Measurements from ENCODE around the gene NCOR1.

The NCOR1 gene

GRCh38 chr17:16085066-16085699, 130.2 kb downstream of the NCOR1 start:
- Histone ChIP-seq H3K4me1 (ENCODE audit: insufficient read depth, low read length) (0 out of 2 replicates have a peak, but pooled peaks cover 5% of the 10 kb centered on the region), H3K27ac (ENCODE audit: low read depth, low read length) (no peak overlapping the region), H3K36me3 (ENCODE audit: insufficient read depth, low read length) (peaks cover 66% of the 10 kb centered on the region), H3K9ac (ENCODE audit: low read depth, low read length) (no peak overlapping the region), H3K9me3 (ENCODE audit: insufficient read depth, low read depth, low read length) (peaks cover 5% of the 10 kb centered on the region; the same call in 1 of the 2 replicates), H3K27me3 (ENCODE audit: insufficient read depth, low read length) (no peaks in the 10 kb centered on the region), H3K4me3 (ENCODE audit: low read length) (no peak overlapping the region)
- WGBS, result 95% methylated on average over 1 of the region's 1 CpG

- Histone ChIP-seq H3K27me3 (ENCODE audit: insufficient read depth, low read length) (no peaks in the 10 kb centered on the region), H3K36me3 (ENCODE audit: insufficient read depth, low read length) (peaks cover 77% of the 10 kb centered on the region), H3K4me3 (ENCODE audit: low read length) (no peak overlapping the region), H3K27ac (ENCODE audit: low read depth, low read length) (no peak overlapping the region), H3K4me1 (ENCODE audit: insufficient read depth, low read length) (0 out of 2 replicates have a peak, but pooled peaks cover 5% of the 10 kb centered on the region), H3K9me3 (ENCODE audit: insufficient read depth, low read depth, low read length) (peaks cover 5% of the 10 kb centered on the region; the same call in 1 of the 2 replicates), H3K9ac (ENCODE audit: low read depth, low read length) (no peak overlapping the region)
- 100% methylated on average over 1 of the region's 3 CpGs for WGBS
These were observed 132.1 kb downstream of the NCOR1 start for GRCh38 chr17:16083223-16083622.

- H3K9me3 ChIP-seq (ENCODE audit: insufficient read depth, low read depth, low read length), result peaks cover 5% of the 10 kb centered on the region; the same call in 1 of the 2 replicates
- H3K9ac ChIP-seq (ENCODE audit: low read depth, low read length), result no peak overlapping the region
- no peaks in the 10 kb centered on the region for H3K27me3 ChIP-seq (ENCODE audit: insufficient read depth, low read length)
- H3K27ac ChIP-seq (ENCODE audit: low read depth, low read length), result no peak overlapping the region
- no peak overlapping the region for H3K4me3 ChIP-seq (ENCODE audit: low read length)
- H3K36me3 ChIP-seq (ENCODE audit: insufficient read depth, low read length), result peaks cover 81% of the 10 kb centered on the region
- H3K4me1 ChIP-seq (ENCODE audit: insufficient read depth, low read length), result 0 out of 2 replicates have a peak, but pooled peaks cover 5% of the 10 kb centered on the region
- WGBS, result 86% methylated on average over 1 of the region's 1 CpG
These were observed 133.7 kb downstream of the NCOR1 start for GRCh38 chr17:16081507-16082087.

GRCh38 chr17:16080366-16080765, 135.0 kb downstream of the NCOR1 start:
- no peak overlapping the region for H3K4me3 ChIP-seq (ENCODE audit: low read length)
- peaks cover 5% of the 10 kb centered on the region; the same call in 1 of the 2 replicates for H3K9me3 ChIP-seq (ENCODE audit: insufficient read depth, low read depth, low read length)
- H3K4me1 ChIP-seq (ENCODE audit: insufficient read depth, low read length), result 0 out of 2 replicates have a peak, but pooled peaks cover 5% of the 10 kb centered on the region
- no peak overlapping the region for H3K9ac ChIP-seq (ENCODE audit: low read depth, low read length)
- no peaks in the 10 kb centered on the region for H3K27me3 ChIP-seq (ENCODE audit: insufficient read depth, low read length)
- H3K27ac ChIP-seq (ENCODE audit: low read depth, low read length), result no peak overlapping the region
- 98% methylated on average over 4 of the region's 4 CpGs for WGBS
- peaks cover 81% of the 10 kb centered on the region for H3K36me3 ChIP-seq (ENCODE audit: insufficient read depth, low read length)

GRCh38 chr17:16075949-16076348, 139.4 kb downstream of the NCOR1 start:
- H3K4me1 ChIP-seq (ENCODE audit: insufficient read depth, low read length), result no peaks in the 10 kb centered on the region
- no peak overlapping the region for H3K27ac ChIP-seq (ENCODE audit: low read depth, low read length)
- H3K4me3 ChIP-seq (ENCODE audit: low read length), result no peak overlapping the region
- H3K36me3 ChIP-seq (ENCODE audit: insufficient read depth, low read length), result peaks cover 92% of the 10 kb centered on the region
- 94% methylated on average over 4 of the region's 5 CpGs for WGBS
- no peaks in the 10 kb centered on the region for H3K27me3 ChIP-seq (ENCODE audit: insufficient read depth, low read length)
- no peak overlapping the region for H3K9ac ChIP-seq (ENCODE audit: low read depth, low read length)
- H3K9me3 ChIP-seq (ENCODE audit: insufficient read depth, low read depth, low read length), result no peaks in the 10 kb centered on the region

- H3K9ac ChIP-seq (ENCODE audit: low read depth, low read length), result no peak overlapping the region
- H3K27ac ChIP-seq (ENCODE audit: low read depth, low read length), result no peak overlapping the region
- no peaks in the 10 kb centered on the region for H3K4me1 ChIP-seq (ENCODE audit: insufficient read depth, low read length)
- H3K27me3 ChIP-seq (ENCODE audit: insufficient read depth, low read length), result no peaks in the 10 kb centered on the region
- WGBS, result 97% methylated on average over 2 of the region's 3 CpGs
- H3K4me3 ChIP-seq (ENCODE audit: low read length), result no peak overlapping the region
- no peaks in the 10 kb centered on the region for H3K9me3 ChIP-seq (ENCODE audit: insufficient read depth, low read depth, low read length)
- peaks cover 92% of the 10 kb centered on the region for H3K36me3 ChIP-seq (ENCODE audit: insufficient read depth, low read length)
These were observed 140.9 kb downstream of the NCOR1 start for GRCh38 chr17:16074423-16074822.

- H3K36me3 ChIP-seq (ENCODE audit: insufficient read depth, low read length), result peaks cover 92% of the 10 kb centered on the region
- WGBS, result 97% methylated on average over 4 of the region's 4 CpGs
These were observed 141.5 kb downstream of the NCOR1 start for GRCh38 chr17:16073845-16074244.

GRCh38 chr17:16072031-16072430, 143.3 kb downstream of the NCOR1 start:
- Histone ChIP-seq H3K36me3 (ENCODE audit: insufficient read depth, low read length) (peaks cover 98% of the 10 kb centered on the region), H3K9me3 (ENCODE audit: insufficient read depth, low read depth, low read length) (no peaks in the 10 kb centered on the region), H3K4me3 (ENCODE audit: low read length) (no peak overlapping the region), H3K27ac (ENCODE audit: low read depth, low read length) (no peak overlapping the region), H3K27me3 (ENCODE audit: insufficient read depth, low read length) (no peaks in the 10 kb centered on the region), H3K9ac (ENCODE audit: low read depth, low read length) (no peak overlapping the region), H3K4me1 (ENCODE audit: insufficient read depth, low read length) (no peaks in the 10 kb centered on the region)
- WGBS, result 94% methylated on average over 1 of the region's 1 CpG

More at GRCh38 chr17:16073845-16074244, 141.5 kb downstream of the NCOR1 start:
- H3K4me3 ChIP-seq (ENCODE audit: low read length), result no peak overlapping the region
- H3K27me3 ChIP-seq (ENCODE audit: insufficient read depth, low read length), result no peaks in the 10 kb centered on the region
- no peaks in the 10 kb centered on the region for H3K4me1 ChIP-seq (ENCODE audit: insufficient read depth, low read length)
- H3K9me3 ChIP-seq (ENCODE audit: insufficient read depth, low read depth, low read length), result no peaks in the 10 kb centered on the region
- H3K27ac ChIP-seq (ENCODE audit: low read depth, low read length), result no peak overlapping the region
- no peak overlapping the region for H3K9ac ChIP-seq (ENCODE audit: low read depth, low read length)

- Histone ChIP-seq H3K9me3 (ENCODE audit: insufficient read depth, low read depth, low read length) (no peaks in the 10 kb centered on the region), H3K9ac (ENCODE audit: low read depth, low read length) (no peak overlapping the region), H3K27me3 (ENCODE audit: insufficient read depth, low read length) (no peaks in the 10 kb centered on the region), H3K4me3 (ENCODE audit: low read length) (no peak overlapping the region), H3K27ac (ENCODE audit: low read depth, low read length) (no peak overlapping the region), H3K4me1 (ENCODE audit: insufficient read depth, low read length) (no peaks in the 10 kb centered on the region), H3K36me3 (ENCODE audit: insufficient read depth, low read length) (peaks cover 100% of the 10 kb centered on the region)
These were observed 147.0 kb downstream of the NCOR1 start for GRCh38 chr17:16068323-16068722.

- WGBS, result 100% methylated on average over 3 of the region's 4 CpGs
- Histone ChIP-seq H3K36me3 (ENCODE audit: insufficient read depth, low read length) (peaks cover 100% of the 10 kb centered on the region), H3K9ac (ENCODE audit: low read depth, low read length) (no peak overlapping the region), H3K4me3 (ENCODE audit: low read length) (no peak overlapping the region), H3K4me1 (ENCODE audit: insufficient read depth, low read length) (no peaks in the 10 kb centered on the region), H3K27me3 (ENCODE audit: insufficient read depth, low read length) (no peaks in the 10 kb centered on the region), H3K9me3 (ENCODE audit: insufficient read depth, low read depth, low read length) (no peaks in the 10 kb centered on the region), H3K27ac (ENCODE audit: low read depth, low read length) (no peak overlapping the region)
These were observed 149.2 kb downstream of the NCOR1 start for GRCh38 chr17:16066125-16066524.

GRCh38 chr17:16061631-16062030, 153.7 kb downstream of the NCOR1 start:
- no peaks in the 10 kb centered on the region for H3K27me3 ChIP-seq (ENCODE audit: insufficient read depth, low read length)
- no peak overlapping the region for H3K27ac ChIP-seq (ENCODE audit: low read depth, low read length)
- H3K9ac ChIP-seq (ENCODE audit: low read depth, low read length), result no peak overlapping the region
- H3K4me3 ChIP-seq (ENCODE audit: low read length), result no peak overlapping the region
- WGBS, result 96% methylated on average over 2 of the region's 2 CpGs
- no peaks in the 10 kb centered on the region for H3K4me1 ChIP-seq (ENCODE audit: insufficient read depth, low read length)
- H3K9me3 ChIP-seq (ENCODE audit: insufficient read depth, low read depth, low read length), result no peaks in the 10 kb centered on the region
- H3K36me3 ChIP-seq (ENCODE audit: insufficient read depth, low read length), result peaks cover 96% of the 10 kb centered on the region
